NCI-H524 treated with DMSO at 0.1 percent for 48 hours (cell line): ENCODE measurements around the gene FAM237B.
A peak's percentile ranks its signal among the peaks of the same experiment; 100 is the strongest.
"Not testable (repeated sequence)": the region's sequence is repeated elsewhere in the genome, so short reads cannot be mapped to it uniquely, and the experiment has no call there.

Experiments used
- DNase-seq: peaks from one replicate; lab custom pipeline; 2025; lab: John Stamatoyannopoulos, UW

The FAM237B gene

GRCh38 chr7:90320801-90321494, at the start of gene FAM237B:
Gene FAM237B, minus strand, starts transcription at chr7:90321304. Its CDS starts 1,556 bp downstream, at chr7:90319748.
- no peak for DNase-seq

GRCh38 chr7:90351987-90352386, 30.9 kb upstream of the FAM237B start:
- no peak for DNase-seq

GRCh38 chr7:90350032-90350431, 28.9 kb upstream of the FAM237B start:
- DNase-seq = not testable (repeated sequence)

GRCh38 chr7:90349305-90349704, 28.2 kb upstream of the FAM237B start:
- no peak for DNase-seq

GRCh38 chr7:90347759-90348158, 26.7 kb upstream of the FAM237B start:
- DNase-seq = no peak

- peak; percentile 70 for DNase-seq
These were observed 25.4 kb upstream of the FAM237B start, which contains the start of gene GTPBP10 for GRCh38 chr7:90346336-90347125. Gene GTPBP10, plus strand, starts transcription at chr7:90346716. Its CDS starts 26 bp downstream, at chr7:90346742.

- no peak for DNase-seq
These were observed 24.7 kb upstream of the FAM237B start for GRCh38 chr7:90345595-90346335.

GRCh38 chr7:90345016-90345415, 23.9 kb upstream of the FAM237B start:
- no peak for DNase-seq

- DNase-seq = no peak
These were observed 16.0 kb upstream of the FAM237B start for GRCh38 chr7:90337106-90337505.

GRCh38 chr7:90334926-90335325, 13.8 kb upstream of the FAM237B start:
- not testable (repeated sequence) for DNase-seq

- DNase-seq = no peak
These were observed 13.2 kb upstream of the FAM237B start for GRCh38 chr7:90334193-90334843.

- no peak for DNase-seq
These were observed 5.4 kb upstream of the FAM237B start for GRCh38 chr7:90326500-90326899.

- no peak for DNase-seq
These were observed 1.7 kb upstream of the FAM237B start for GRCh38 chr7:90322837-90323236.

GRCh38 chr7:90320418-90320800, 695 bp downstream of the FAM237B start:
- no peak for DNase-seq

- DNase-seq = no peak
These were observed 1.1 kb downstream of the FAM237B start for GRCh38 chr7:90320014-90320413.

- DNase-seq = no peak
These were observed 7.2 kb downstream of the FAM237B start for GRCh38 chr7:90313907-90314306.

- no peak for DNase-seq
These were observed 8.4 kb downstream of the FAM237B start for GRCh38 chr7:90312745-90313144.

- DNase-seq = no peak
These were observed 9.9 kb downstream of the FAM237B start for GRCh38 chr7:90311175-90311574.

- no peak for DNase-seq
These were observed 11.2 kb downstream of the FAM237B start for GRCh38 chr7:90309872-90310271.

GRCh38 chr7:90303241-90303640, 17.9 kb downstream of the FAM237B start:
- DNase-seq = no peak

GRCh38 chr7:90298145-90299038, 22.7 kb downstream of the FAM237B start:
- no peak for DNase-seq
